Muscle of leg (tissue), 11 donors: ENCODE data around the gene CDH23. TPM values are rescaled to one million over a fixed set of nuclear protein-coding genes. Genes with fewer than 3 reads are reported as not detected.

Experiments used
- DNase-seq: peaks from one replicate; pipeline ENCODE4 v3.0.0; 2013
- H3K27ac ChIP-seq: one replicate; pipeline ENCODE4 v1.5.1; 2013; ENCODE audit warnings: mild to moderate bottlenecking, low read length, control low read depth
- H3K27me3 ChIP-seq: one replicate; pipeline ENCODE4 v1.6.1; 2013; ENCODE audit warnings: low read length; ENCODE audit not compliant: control insufficient read depth, insufficient read depth
- H3K36me3 ChIP-seq: one replicate; pipeline ENCODE4 v1.6.1; 2013; ENCODE audit warnings: low read length; ENCODE audit not compliant: control insufficient read depth, insufficient read depth
- H3K4me1 ChIP-seq: one replicate; pipeline ENCODE4 v1.6.1; 2013; ENCODE audit warnings: low read length; ENCODE audit not compliant: control insufficient read depth, insufficient read depth
- H3K4me3 ChIP-seq: one replicate; pipeline ENCODE4 v1.5.1; 2013; ENCODE audit warnings: low read length, control low read depth
- H3K9me3 ChIP-seq: replicated peaks from 2 replicates; pipeline ENCODE4 v1.6.1; 2013; ENCODE audit warnings: low read depth, low read length; ENCODE audit not compliant: control insufficient read depth
- WGBS: methylation state at CpG from one replicate; pipeline ENCODE4 v1.1.5; 2013; ENCODE audit warnings: missing lambda C conversion rate; ENCODE audit not compliant: insufficient coverage; 5-methylcytosine and 5-hydroxymethylcytosine counted together
- polyA plus RNA-seq, 8 donors: library from polyadenylated mRNA; unstranded; fragments of 120-200 nt; gene quantifications; one replicate each; pipeline versions ENCODE4 v1.2.1 to v1.2.3, GENCODE V29; 2013; ENCODE audit warnings: inconsistent platforms in 1 of 8, low replicate concordance in 1 of 8; ENCODE audit not compliant: insufficient read length in 8 of 8, insufficient read depth in 1 of 8
- total RNA-seq: library from RNA; stranded (reverse); fragments of 120-200 nt; gene quantifications from one replicate; pipeline ENCODE4 v1.2.4, GENCODE V29; 2013

The CDH23 gene
- total and polyA plus RNA-seq, 9 donors: 3.4 to 5.7 (median 4.9) TPM

DNA sequence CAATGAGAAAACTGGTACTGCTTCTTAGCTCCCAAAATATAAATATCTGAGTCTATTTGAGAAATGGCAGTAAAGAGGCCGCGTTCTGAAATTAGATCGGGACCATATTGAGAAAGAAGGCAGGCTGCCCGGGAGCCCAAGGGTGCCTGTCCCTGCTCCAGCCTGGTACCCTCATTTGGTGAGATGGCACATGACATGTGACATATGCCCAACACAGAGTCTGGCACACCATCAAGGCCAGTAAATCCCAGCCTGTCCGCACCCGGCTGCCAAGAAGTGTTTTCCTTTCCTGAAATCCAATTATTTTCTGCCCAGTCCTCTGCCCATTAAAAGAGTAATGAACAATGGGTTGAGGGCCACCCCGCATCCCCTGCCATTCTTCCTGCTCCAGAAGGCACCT lies 66.4 kb downstream of the CDH23 start:
- no peaks in the 10 kb centered on the region for H3K4me1 ChIP-seq
- peaks cover 1% of the 10 kb centered on the region for H3K27me3 ChIP-seq
- H3K27ac ChIP-seq: no peak overlapping the region
- H3K36me3 ChIP-seq: no peaks in the 10 kb centered on the region
- no peaks in the 10 kb centered on the region for H3K9me3 ChIP-seq
- no peak for DNase-seq
- WGBS: 88% methylated on average over 4 of the region's 7 CpGs
- no peak overlapping the region for H3K4me3 ChIP-seq

DNA sequence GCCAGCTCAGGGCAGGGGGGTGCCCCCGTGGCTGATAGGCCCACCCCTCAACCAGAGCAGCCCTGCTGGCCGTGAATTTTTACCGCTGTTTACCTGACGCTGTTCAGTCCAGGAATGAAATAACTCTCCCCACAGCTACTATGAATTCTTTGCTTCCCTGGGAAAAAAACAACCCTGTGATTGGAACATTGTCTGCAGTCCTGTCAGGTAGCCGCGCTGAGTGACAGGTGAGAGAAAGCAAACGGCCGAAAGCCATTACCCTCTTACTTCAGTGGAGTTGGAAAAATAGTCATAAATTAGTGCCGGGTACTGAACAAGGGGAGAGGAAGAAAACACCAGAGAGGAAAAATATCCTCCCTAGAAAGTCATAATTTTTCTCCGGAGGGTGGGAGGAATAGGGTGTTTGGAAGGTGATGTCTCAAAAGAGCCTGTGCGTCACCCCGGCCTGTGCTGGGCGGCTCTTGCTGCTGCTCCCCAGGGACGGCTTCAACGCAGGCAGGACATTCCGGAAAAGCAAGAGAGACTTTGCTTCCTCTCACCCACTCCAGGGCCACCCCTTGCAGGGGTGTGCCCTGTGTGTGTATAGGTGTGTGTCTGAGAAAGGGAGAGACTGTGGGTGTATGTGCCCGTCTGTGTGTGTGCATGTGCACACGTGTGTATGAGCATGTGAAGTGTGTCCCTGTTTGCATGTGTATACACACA lies 69.0 kb downstream of the CDH23 start:
- H3K9me3 ChIP-seq: no peaks in the 10 kb centered on the region
- no peaks in the 10 kb centered on the region for H3K27me3 ChIP-seq
- H3K4me1 ChIP-seq: no peaks in the 10 kb centered on the region
- no peaks in the 10 kb centered on the region for H3K36me3 ChIP-seq
- 71% methylated on average over 2 of the region's 18 CpGs for WGBS
- no peak for DNase-seq
- H3K4me3 ChIP-seq: no peak overlapping the region
- H3K27ac ChIP-seq: no peak overlapping the region

DNA sequence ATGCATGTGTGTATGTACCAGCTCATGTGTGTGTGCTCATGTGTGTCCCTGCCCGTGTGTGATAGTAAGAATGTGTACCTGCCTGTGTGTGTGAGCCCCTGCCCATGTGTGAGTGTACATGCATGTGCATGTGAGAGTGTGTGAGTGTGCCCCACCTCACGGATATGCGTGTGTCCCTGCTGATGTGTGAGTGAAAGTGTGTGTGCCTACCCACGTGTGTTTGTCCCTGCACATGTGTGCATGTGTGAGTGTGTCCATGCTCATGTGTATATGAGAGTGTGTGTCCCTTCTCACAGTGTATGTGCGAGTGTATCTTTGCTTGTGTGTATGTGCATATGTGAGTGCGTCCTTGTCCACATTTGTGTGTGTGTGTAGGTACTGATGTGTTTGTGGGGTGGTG lies 69.6 kb downstream of the CDH23 start:
- no peaks in the 10 kb centered on the region for H3K27me3 ChIP-seq
- 81% methylated on average over 4 of the region's 6 CpGs for WGBS

DNA sequence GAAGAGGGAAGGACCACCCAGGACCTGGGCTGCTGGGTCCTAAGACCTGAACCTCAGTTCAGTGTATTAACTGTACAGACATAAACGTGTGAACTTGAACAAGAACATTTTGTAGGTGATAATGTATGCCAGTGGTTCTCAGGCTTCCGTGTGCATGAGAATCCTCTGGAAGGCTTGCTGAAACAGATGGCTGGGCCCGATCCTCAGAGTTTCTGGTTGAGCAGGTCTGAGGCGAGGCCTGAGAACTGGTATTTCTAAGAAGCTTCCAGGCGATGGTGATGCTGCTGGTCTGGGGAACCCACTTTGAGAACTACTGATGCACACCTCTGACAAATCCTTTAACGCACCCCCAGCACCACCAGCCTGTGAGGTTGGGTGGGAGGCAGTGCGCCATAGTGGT lies 70.4 kb downstream of the CDH23 start:
- no peak overlapping the region for H3K27ac ChIP-seq
- DNase-seq: no peak
- H3K9me3 ChIP-seq: no peaks in the 10 kb centered on the region
- no peak overlapping the region for H3K4me3 ChIP-seq
- 70% methylated on average over 4 of the region's 7 CpGs for WGBS
- peaks cover 4% of the 10 kb centered on the region for H3K4me1 ChIP-seq
- H3K27me3 ChIP-seq: no peaks in the 10 kb centered on the region
- H3K36me3 ChIP-seq: no peaks in the 10 kb centered on the region

More for the DNA sequence above, 69.6 kb downstream of the CDH23 start:
- no peaks in the 10 kb centered on the region for H3K4me1 ChIP-seq
- no peak overlapping the region for H3K4me3 ChIP-seq
- no peak overlapping the region for H3K27ac ChIP-seq
- no peaks in the 10 kb centered on the region for H3K36me3 ChIP-seq
- no peak for DNase-seq
- no peaks in the 10 kb centered on the region for H3K9me3 ChIP-seq

DNA sequence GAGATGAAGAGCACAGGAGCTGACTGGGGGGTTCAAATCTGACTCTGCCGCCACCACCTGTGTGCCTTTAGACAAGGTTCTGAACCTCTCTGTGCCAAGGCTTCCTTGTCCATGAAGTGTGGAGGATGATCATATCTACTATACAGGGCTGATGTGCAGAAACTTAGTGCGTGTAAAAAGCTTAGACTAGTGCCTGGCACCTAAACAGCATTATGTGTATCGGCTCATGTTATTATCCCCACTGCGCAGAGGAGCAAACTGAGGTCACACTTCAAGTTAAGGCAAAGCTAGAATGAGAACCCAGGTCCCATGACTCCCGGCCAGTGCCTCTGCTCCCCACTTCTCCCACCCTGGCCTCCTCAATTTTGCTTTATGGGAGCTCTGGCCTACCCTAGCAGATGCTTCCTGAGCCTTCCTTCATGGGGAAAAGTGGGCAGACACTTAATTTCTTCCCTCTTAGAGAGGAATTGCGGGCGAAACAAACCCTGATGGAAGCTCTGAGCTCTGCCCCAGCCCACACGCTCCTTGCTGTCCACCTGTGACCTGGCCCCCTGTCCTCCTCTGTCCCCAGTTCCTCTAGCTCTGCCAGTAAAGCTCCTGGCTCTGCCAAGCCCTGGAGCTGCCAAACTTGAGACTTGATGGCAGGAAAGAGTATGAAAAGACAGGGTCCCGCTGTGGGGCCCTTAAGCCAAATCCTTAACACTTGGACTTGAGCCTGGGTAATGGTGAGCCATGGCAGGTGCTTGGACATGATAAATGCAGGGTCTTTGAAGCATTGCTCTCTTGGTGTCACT lies 71.0 kb downstream of the CDH23 start:
- DNase-seq: no peak
- WGBS: 79% methylated on average over 6 of the region's 9 CpGs
- Histone ChIP-seq H3K4me3 (no peak overlapping the region), H3K4me1 (peaks cover 8% of the 10 kb centered on the region), H3K27me3 (no peaks in the 10 kb centered on the region), H3K27ac (no peak overlapping the region), H3K36me3 (no peaks in the 10 kb centered on the region), H3K9me3 (no peaks in the 10 kb centered on the region)

DNA sequence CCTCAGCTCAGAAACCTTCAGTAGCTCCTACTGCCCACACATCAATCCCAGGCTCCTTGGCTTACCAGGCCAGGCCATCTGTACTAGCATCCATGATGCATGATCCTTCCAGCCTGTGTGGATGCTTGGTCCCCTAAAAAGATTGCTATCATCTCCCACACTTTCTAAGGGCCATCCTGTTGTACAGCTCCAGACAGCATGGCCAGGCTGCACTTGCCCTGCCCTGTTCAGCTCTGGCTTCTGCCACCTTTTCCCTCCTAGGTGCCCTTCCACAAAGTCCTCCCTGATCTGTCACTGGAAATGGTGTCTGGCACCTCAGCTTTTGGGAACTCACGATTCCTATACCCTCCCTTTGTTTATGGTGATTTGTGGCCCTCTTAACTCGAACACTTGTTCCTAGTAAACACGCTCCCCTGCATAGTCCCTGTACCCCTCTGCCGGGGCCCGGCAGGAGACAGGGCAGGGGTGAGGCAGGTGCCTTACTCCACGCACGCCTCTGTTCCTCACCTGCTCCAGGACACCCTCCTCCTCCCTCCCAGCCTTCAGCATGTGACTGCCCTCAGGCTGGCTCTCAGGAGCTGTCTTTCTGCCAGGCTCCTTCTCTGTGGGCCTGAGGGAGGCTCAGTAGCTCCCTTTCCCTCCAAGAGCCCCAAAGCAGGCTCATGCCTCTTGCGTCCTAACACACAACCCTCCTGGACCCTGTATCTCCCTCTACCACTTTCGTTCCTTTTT lies 71.8 kb downstream of the CDH23 start:
- DNase-seq: no peak
- H3K4me1 ChIP-seq: peaks cover 8% of the 10 kb centered on the region
- H3K4me3 ChIP-seq: no peak overlapping the region
- WGBS: 79% methylated on average over 2 of the region's 9 CpGs
- no peaks in the 10 kb centered on the region for H3K9me3 ChIP-seq
- no peaks in the 10 kb centered on the region for H3K27me3 ChIP-seq
- no peak overlapping the region for H3K27ac ChIP-seq
- H3K36me3 ChIP-seq: no peaks in the 10 kb centered on the region

DNA sequence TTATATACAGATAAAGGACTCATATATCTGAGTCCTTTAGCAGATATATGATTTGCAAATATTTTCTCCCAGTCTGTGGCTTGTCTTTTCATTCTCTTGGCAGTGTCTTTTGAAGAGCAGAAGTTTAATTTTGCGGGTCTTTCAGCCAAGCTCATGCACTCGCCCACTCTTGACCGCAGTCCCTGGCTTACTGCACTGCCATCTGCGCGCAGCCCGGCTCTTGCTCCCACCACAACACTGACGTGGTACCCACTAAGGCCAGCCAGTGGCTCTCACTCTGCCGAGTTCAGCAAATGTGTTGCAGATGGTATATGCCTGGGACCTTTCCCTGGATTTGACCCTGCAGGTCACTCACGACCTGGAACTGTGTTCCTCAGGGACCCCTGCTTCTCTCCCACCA lies 74.3 kb downstream of the CDH23 start:
- Histone ChIP-seq H3K9me3 (no peaks in the 10 kb centered on the region), H3K27me3 (no peaks in the 10 kb centered on the region), H3K27ac (no peak overlapping the region), H3K36me3 (no peaks in the 10 kb centered on the region), H3K4me1 (peaks cover 21% of the 10 kb centered on the region), H3K4me3 (no peak overlapping the region)
- DNase-seq: no peak
- WGBS: 32% methylated on average over 2 of the region's 9 CpGs

DNA sequence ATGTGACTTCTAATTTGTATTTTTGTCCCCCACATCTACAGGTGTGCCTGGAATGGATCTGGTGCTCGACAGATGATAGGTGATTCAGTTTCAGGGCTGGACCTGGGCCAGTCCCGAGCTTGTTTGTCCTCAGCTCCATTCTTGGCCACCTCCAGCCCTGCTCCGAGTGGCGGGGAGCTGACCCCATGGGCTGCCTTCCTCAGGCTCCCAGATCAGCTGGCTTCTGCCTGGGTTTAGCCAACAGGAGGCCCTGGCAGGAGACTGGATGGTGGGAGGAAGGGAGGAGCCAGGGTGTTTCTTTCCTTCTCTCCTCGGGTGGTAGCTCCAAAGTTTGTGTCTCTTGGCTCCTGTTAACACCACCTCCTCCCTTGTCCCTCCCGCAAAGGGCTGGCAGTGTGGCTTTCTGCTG lies 75.2 kb downstream of the CDH23 start:
- WGBS: 22% methylated on average over 2 of the region's 6 CpGs
- Histone ChIP-seq H3K36me3 (no peaks in the 10 kb centered on the region), H3K4me3 (no peak overlapping the region), H3K27me3 (no peaks in the 10 kb centered on the region), H3K9me3 (no peaks in the 10 kb centered on the region), H3K27ac (no peak overlapping the region), H3K4me1 (peaks cover 29% of the 10 kb centered on the region)
- no peak for DNase-seq

DNA sequence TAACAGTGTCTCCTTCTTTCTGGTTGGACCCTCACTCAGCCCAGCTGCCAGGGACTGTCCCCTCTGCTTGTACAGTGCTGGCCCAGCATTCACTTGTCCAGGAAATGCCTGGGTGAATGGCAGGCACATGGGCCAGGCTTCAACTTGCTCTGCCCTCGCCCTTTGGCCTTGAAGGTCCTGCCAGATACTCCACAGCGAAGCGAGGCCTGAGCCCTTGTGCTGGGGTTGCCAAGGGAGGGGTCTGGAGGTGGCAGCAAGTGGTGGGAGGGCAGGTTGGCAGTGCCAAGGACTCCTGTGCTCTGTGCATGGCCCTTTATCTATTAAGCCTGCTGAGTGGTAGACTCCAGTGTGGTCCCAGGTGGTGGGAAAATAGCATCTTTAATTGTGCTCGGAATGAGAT lies 75.7 kb downstream of the CDH23 start:
- no peak for DNase-seq
- no peaks in the 10 kb centered on the region for H3K27me3 ChIP-seq
- H3K36me3 ChIP-seq: no peaks in the 10 kb centered on the region
- H3K27ac ChIP-seq: no peak overlapping the region
- H3K4me1 ChIP-seq: peaks cover 30% of the 10 kb centered on the region
- no peaks in the 10 kb centered on the region for H3K9me3 ChIP-seq
- no peak overlapping the region for H3K4me3 ChIP-seq
- 86% methylated on average over 3 of the region's 4 CpGs for WGBS

DNA sequence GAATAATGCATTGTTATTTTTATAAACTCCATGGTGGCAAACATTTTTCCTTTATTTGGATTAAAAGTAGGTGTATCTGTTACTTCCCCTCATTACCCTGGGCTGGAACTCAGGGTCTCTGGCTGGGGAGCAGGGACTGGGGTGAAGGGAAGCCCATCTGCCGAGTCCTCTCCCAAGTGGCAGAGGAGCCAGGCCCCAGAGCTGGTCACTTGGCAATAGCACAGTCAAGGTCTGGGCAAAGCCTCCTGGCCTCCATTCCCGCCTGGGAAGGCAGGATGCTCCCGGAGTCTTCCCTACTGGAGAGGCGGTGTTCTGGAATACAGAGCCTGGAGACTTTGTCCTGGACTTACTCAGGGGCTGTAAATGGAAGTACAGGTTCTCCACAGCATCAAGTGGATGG lies 76.2 kb downstream of the CDH23 start:
- no peak for DNase-seq
- H3K27me3 ChIP-seq: no peaks in the 10 kb centered on the region
- H3K4me1 ChIP-seq: peaks cover 30% of the 10 kb centered on the region
- no peak overlapping the region for H3K4me3 ChIP-seq
- H3K36me3 ChIP-seq: no peaks in the 10 kb centered on the region
- H3K9me3 ChIP-seq: no peaks in the 10 kb centered on the region
- WGBS: 66% methylated on average over 4 of the region's 4 CpGs
- H3K27ac ChIP-seq: no peak overlapping the region
